PC-3 (cell line): ENCODE results near the gene STK32C. TPM values are rescaled to one million over a fixed set of nuclear protein-coding genes. Genes with fewer than 3 reads are reported as not detected.

Experiments
- ATAC-seq: fragments of 200-7000 bp; cut with Tn5 transposase; 2 replicates; pipeline ENCODE4 v1.9.1; 2020; ENCODE audit warnings: mild to moderate bottlenecking, moderate library complexity
- BruUV-seq: library from RNA; stranded (reverse); fragments of 400-500 nt; replicated peaks from 2 replicates; lab custom pipeline; 2021; lab: Mats Ljungman, UMichigan
- CTCF ChIA-PET: fragments of 300-600 bp; sonication (Branson Sonifier 250); formaldehyde crosslinking; loops from one replicate; lab custom pipeline; 2022; ENCODE audit warnings: antibody characterized with exemption; lab: Charles Lee
- POLR2A ChIA-PET: fragments of 300-600 bp; sonication (Branson Sonifier 250); formaldehyde crosslinking; loops from one replicate; lab custom pipeline; 2022; ENCODE audit warnings: antibody characterized with exemption; ENCODE audit not compliant: unreplicated experiment; lab: Charles Lee
- DNase-seq: peaks from one replicate; pipeline ENCODE4 v3.0.0-alpha.2; 2015
- H2AFZ ChIP-seq: fragments of 300-600 bp; sonication (generic); 2 replicates; pipeline ENCODE4 v1.6.0; 2016; ENCODE audit warnings: antibody characterized with exemption, low read length
- H3F3A ChIP-seq: fragments of 300-600 bp; sonication (generic); one replicate; pipeline ENCODE4 v1.6.0; 2017; ENCODE audit warnings: antibody characterized with exemption, low read length, control low read depth, mild to moderate bottlenecking; ENCODE audit not compliant: unreplicated experiment
- H3K27ac ChIP-seq: fragments of 300-600 bp; sonication (generic); 2 replicates; pipeline ENCODE4 v1.5.1; 2016; ENCODE audit warnings: mild to moderate bottlenecking, low read length
- H3K27me3 ChIP-seq: fragments of 300-600 bp; sonication (generic); 2 replicates; pipeline ENCODE4 v1.6.1; 2016; ENCODE audit warnings: low read length, mixed read lengths
- H3K36me3 ChIP-seq: fragments of 300-600 bp; sonication (generic); 2 replicates; pipeline ENCODE4 v1.6.1; 2016; ENCODE audit warnings: low read depth, mixed run types, low read length, mixed read lengths
- H3K4me1 ChIP-seq: fragments of 300-600 bp; sonication (generic); 2 replicates; pipeline ENCODE4 v1.5.1; 2016; ENCODE audit warnings: low read length; ENCODE audit not compliant: insufficient read depth
- H3K4me2 ChIP-seq: fragments of 300-600 bp; sonication (generic); 2 replicates; pipeline ENCODE4 v1.6.0; 2016; ENCODE audit warnings: low read length
- H3K4me3 ChIP-seq: fragments of 300-600 bp; sonication (generic); 2 replicates; pipeline ENCODE4 v1.5.1; 2016; ENCODE audit warnings: mild to moderate bottlenecking, low read length, mixed read lengths
- H3K79me2 ChIP-seq: fragments of 300-600 bp; sonication (generic); 2 replicates; pipeline ENCODE4 v1.6.1; 2017; ENCODE audit warnings: low read length, mixed read lengths
- H3K9ac ChIP-seq: fragments of 300-600 bp; sonication (generic); 2 replicates; pipeline ENCODE4 v1.6.0; 2016; ENCODE audit warnings: mild to moderate bottlenecking, low read length
- H3K9me2 ChIP-seq: fragments of 300-600 bp; sonication (generic); replicated peaks from 2 replicates; pipeline ENCODE4 v1.6.1; 2016; ENCODE audit warnings: mixed run types, low read length, mixed read lengths
- H3K9me3 ChIP-seq: fragments of 300-600 bp; sonication (generic); 2 replicates; pipeline ENCODE4 v1.6.1; 2016; ENCODE audit warnings: low read length, mixed read lengths
- H4K20me1 ChIP-seq: fragments of 300-600 bp; sonication (generic); 2 replicates; pipeline ENCODE4 v1.6.1; 2016; ENCODE audit warnings: low read length, mixed read lengths
- CTCF ChIP-seq: fragments of 300-600 bp; sonication (generic); conservative IDR thresholded peaks from 2 replicates; pipeline ENCODE4 v1.5.1; 2017; ENCODE audit warnings: antibody characterized with exemption, low read depth, mild to moderate bottlenecking, low read length
- EZH2 ChIP-seq: fragments of 300-600 bp; sonication (generic); IDR thresholded peaks from one replicate; pipeline ENCODE4 v1.6.1; 2017; ENCODE audit warnings: antibody characterized with exemption, mild to moderate bottlenecking, low read length; ENCODE audit not compliant: unreplicated experiment
- EZH2phosphoT487 ChIP-seq: fragments of 300-600 bp; sonication (generic); IDR thresholded peaks from 2 replicates; pipeline ENCODE4 v1.6.1; 2018; ENCODE audit warnings: mild to moderate bottlenecking, antibody characterized with exemption, low read length, borderline replicate concordance
- intact Hi-C: fragments of 100-400 bp; cut with micrococcal nuclease; formaldehyde crosslinking; loops from 2 replicates; pipeline ENCODE4 v1.9.0; 2023
- total RNA-seq: library from RNA; depleted of rRNA; stranded (reverse); fragments of >200 nt; gene quantifications from 2 replicates; pipeline ENCODE4 v1.2.3, GENCODE V29; 2014

STK32C gene
- total RNA-seq, 1 experiment from 2014 or later = 28.3 TPM

- CTCF ChIA-PET = no interaction called here
- ATAC-seq (no peak), DNase-seq (no peak)
- TF ChIP-seq CTCF = no peak
- no peak for TF ChIP-seq EZH2phosphoT487
- TF ChIP-seq EZH2 = no peak
- no peaks in the 10 kb centered on the region for H3F3A ChIP-seq
- H3K9ac ChIP-seq = no peak overlapping the region
- BruUV-seq = no TSS peak
- no peak overlapping the region for H3K4me3 ChIP-seq
- no peaks in the 10 kb centered on the region for H3K79me2 ChIP-seq
- H3K36me3 ChIP-seq = no peaks in the 10 kb centered on the region
- H4K20me1 ChIP-seq = no peaks in the 10 kb centered on the region
- H3K4me2 ChIP-seq = no peak overlapping the region
- H3K9me3 ChIP-seq = no peaks in the 10 kb centered on the region
- POLR2A ChIA-PET = no interaction called here
- no peaks in the 10 kb centered on the region for H3K9me2 ChIP-seq
- no peak overlapping the region for H2AFZ ChIP-seq
- H3K4me1 ChIP-seq = no peaks in the 10 kb centered on the region
- H3K27me3 ChIP-seq = no peaks in the 10 kb centered on the region
- no peak overlapping the region for H3K27ac ChIP-seq
- intact Hi-C loops = no loop called here
These were observed 47.5 kb upstream of the STK32C start for GRCh38 chr10:132355297-132355696.

GRCh38 chr10:132354356-132355094 lies 46.8 kb upstream of the STK32C start:
- no peaks in the 10 kb centered on the region for H3K9me3 ChIP-seq
- no peaks in the 10 kb centered on the region for H3K79me2 ChIP-seq
- no peak overlapping the region for H3K4me3 ChIP-seq
- H3K9ac ChIP-seq = no peak overlapping the region
- TF ChIP-seq EZH2 (no peak), EZH2phosphoT487 (no peak), CTCF (no peak)
- H2AFZ ChIP-seq = no peak overlapping the region
- ChIA-PET CTCF (no interaction called here), POLR2A (no interaction called here)
- H3K4me2 ChIP-seq = no peak overlapping the region
- no peaks in the 10 kb centered on the region for H3F3A ChIP-seq
- no peaks in the 10 kb centered on the region for H3K9me2 ChIP-seq
- H4K20me1 ChIP-seq = no peaks in the 10 kb centered on the region
- no peaks in the 10 kb centered on the region for H3K36me3 ChIP-seq
- DNase-seq (no peak), ATAC-seq (no peak)
- no TSS peak for BruUV-seq
- H3K27me3 ChIP-seq = no peaks in the 10 kb centered on the region
- intact Hi-C loops = no loop called here
- no peak overlapping the region for H3K27ac ChIP-seq
- H3K4me1 ChIP-seq = no peaks in the 10 kb centered on the region
